RWPE2 (cell line): ENCODE measurements around the gene FGD4.

ENCODE experiments used
- ATAC-seq: fragments of 200-7000 bp; cut with Tn5 transposase; 3 replicates; pipeline ENCODE4 v1.9.1; 2021; ENCODE audit warnings: low read depth
- DNase-seq: peaks from one replicate; pipeline ENCODE4 v3.0.0-alpha.2; 2020; ENCODE audit warnings: low spot score
- H3K27ac ChIP-seq: fragments of 450-650 bp; 2 replicates; pipeline ENCODE4 v1.5.1; 2017; ENCODE audit warnings: mild to moderate bottlenecking; ENCODE audit not compliant: poor library complexity, severe bottlenecking
- H3K27me3 ChIP-seq: fragments of 250-450 bp; sonication (Bioruptor Pico); 2 replicates; pipeline ENCODE4 v1.5.1; 2021; ENCODE audit warnings: mild to moderate bottlenecking, moderate library complexity; ENCODE audit not compliant: insufficient read depth, poor library complexity, severe bottlenecking
- H3K36me3 ChIP-seq: fragments of 250-450 bp; sonication (Bioruptor Pico); 2 replicates; pipeline ENCODE4 v1.5.1; 2020; ENCODE audit warnings: low read depth, mild to moderate bottlenecking, moderate library complexity
- H3K4me1 ChIP-seq: fragments of 250-450 bp; sonication (Bioruptor Pico); 2 replicates; pipeline ENCODE4 v1.5.1; 2021; ENCODE audit warnings: mild to moderate bottlenecking, moderate library complexity; ENCODE audit not compliant: insufficient read depth, poor library complexity, severe bottlenecking
- H3K4me3 ChIP-seq: fragments of 250-450 bp; sonication (Bioruptor Pico); 2 replicates; pipeline ENCODE4 v1.5.1; 2021; ENCODE audit warnings: mild to moderate bottlenecking, moderate library complexity; ENCODE audit not compliant: severe bottlenecking
- H3K9me3 ChIP-seq: fragments of 250-450 bp; sonication (Bioruptor Pico); 2 replicates; pipeline ENCODE4 v1.5.1; 2021; ENCODE audit warnings: mild to moderate bottlenecking, moderate library complexity; ENCODE audit not compliant: severe bottlenecking
- CTCF ChIP-seq: fragments of 450-650 bp; IDR thresholded peaks from one replicate; pipeline ENCODE4 v1.5.1; 2017; ENCODE audit warnings: mild to moderate bottlenecking, moderate library complexity; ENCODE audit not compliant: poor library complexity, severe bottlenecking

Gene FGD4

DNA sequence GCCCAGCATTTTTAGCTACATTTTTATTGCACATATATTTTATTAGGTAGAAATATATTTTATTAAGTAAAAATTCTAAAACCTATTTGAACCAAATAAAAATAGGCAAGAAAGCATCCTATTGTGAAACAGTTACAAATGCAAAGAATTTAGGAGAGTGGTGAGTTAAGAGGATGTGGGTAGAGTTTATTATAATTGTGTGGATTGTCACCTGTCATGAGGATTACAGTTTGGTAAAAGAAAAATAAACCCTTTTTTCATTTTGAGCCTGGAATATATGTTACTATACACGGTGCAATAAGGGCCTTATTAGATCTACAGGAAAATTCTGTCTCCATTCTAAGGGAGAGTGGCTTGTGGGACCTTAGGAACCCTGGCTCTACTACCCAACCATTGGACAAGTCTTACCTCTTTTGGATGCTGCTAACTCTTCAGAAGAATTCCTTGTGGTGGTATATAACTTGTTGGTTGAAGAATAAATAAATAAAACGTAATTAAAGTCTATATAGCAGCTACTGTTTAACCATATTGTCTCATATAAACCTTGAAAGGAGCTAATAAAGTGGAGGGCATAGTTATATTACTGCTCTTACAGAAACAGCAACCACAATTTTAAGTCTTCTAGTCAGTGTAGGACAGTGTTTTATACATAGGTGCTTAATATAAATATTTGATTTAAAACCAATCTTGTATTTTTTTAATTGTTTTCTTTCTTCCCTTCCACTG is 67.8 kb downstream of the FGD4 start:
- H3K36me3 ChIP-seq, result peaks cover 32% of the 10 kb centered on the region
- H3K4me1 ChIP-seq, result no peaks in the 10 kb centered on the region
- DNase-seq, result no peak
- no peak for ATAC-seq
- no peak overlapping the region for H3K27ac ChIP-seq
- H3K9me3 ChIP-seq, result no peaks in the 10 kb centered on the region
- no peak overlapping the region for H3K4me3 ChIP-seq
- no peaks in the 10 kb centered on the region for H3K27me3 ChIP-seq
- TF ChIP-seq CTCF, result no peak

GRCh38 chr12:32467959-32468863 is 68.9 kb downstream of the FGD4 start:
- H3K36me3 ChIP-seq, result peaks cover 22% of the 10 kb centered on the region
- no peak for TF ChIP-seq CTCF
- no peaks in the 10 kb centered on the region for H3K27me3 ChIP-seq
- ATAC-seq (no peak), DNase-seq (no peak)
- H3K27ac ChIP-seq, result no peak overlapping the region
- H3K4me3 ChIP-seq, result no peak overlapping the region
- no peaks in the 10 kb centered on the region for H3K4me1 ChIP-seq
- H3K9me3 ChIP-seq, result no peaks in the 10 kb centered on the region

- no peak overlapping the region for H3K27ac ChIP-seq
- no peaks in the 10 kb centered on the region for H3K4me1 ChIP-seq
- no peaks in the 10 kb centered on the region for H3K9me3 ChIP-seq
- no peak for TF ChIP-seq CTCF
- peaks cover 10% of the 10 kb centered on the region for H3K36me3 ChIP-seq
- H3K27me3 ChIP-seq, result no peaks in the 10 kb centered on the region
- no peak for ATAC-seq
- no peak overlapping the region for H3K4me3 ChIP-seq
- no peak for DNase-seq
Observed at GRCh38 chr12:32470936-32471470, 71.6 kb downstream of the FGD4 start.

DNA sequence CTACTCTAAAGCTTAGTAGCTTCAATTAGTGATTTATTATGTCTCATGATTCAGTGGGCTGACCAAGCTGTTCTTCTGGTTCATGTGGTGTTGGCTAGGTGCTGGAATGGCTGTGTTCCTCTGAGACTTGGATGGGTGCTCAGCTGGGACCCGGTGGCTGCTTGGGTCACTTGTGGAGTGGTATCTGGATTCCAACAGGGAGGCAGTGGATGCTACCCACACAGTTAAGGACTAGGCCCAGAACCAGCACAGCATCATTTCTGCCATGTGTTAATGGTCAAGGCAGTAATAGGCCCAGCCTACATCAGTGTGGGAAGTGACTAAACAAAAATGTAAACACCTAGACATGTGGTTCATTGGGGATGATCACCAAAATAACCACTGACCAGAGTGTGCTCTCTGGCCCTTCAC is 72.2 kb downstream of the FGD4 start:
- peaks cover 14% of the 10 kb centered on the region for H3K36me3 ChIP-seq
- no peak for DNase-seq
- TF ChIP-seq CTCF, result no peak
- no peak overlapping the region for H3K27ac ChIP-seq
- H3K9me3 ChIP-seq, result no peaks in the 10 kb centered on the region
- peak; percentile 29; the same call in 1 of the 3 replicates for ATAC-seq
- no peaks in the 10 kb centered on the region for H3K4me1 ChIP-seq
- H3K27me3 ChIP-seq, result no peaks in the 10 kb centered on the region
- H3K4me3 ChIP-seq, result no peak overlapping the region
